ENCODE results near the gene CTF1. TPM values are rescaled to one million over a fixed set of nuclear protein-coding genes. Genes with fewer than 3 reads are reported as not detected.

Gene CTF1
- total RNA-seq, 1 experiment from 2014 or later = 1.4 TPM

DNA sequence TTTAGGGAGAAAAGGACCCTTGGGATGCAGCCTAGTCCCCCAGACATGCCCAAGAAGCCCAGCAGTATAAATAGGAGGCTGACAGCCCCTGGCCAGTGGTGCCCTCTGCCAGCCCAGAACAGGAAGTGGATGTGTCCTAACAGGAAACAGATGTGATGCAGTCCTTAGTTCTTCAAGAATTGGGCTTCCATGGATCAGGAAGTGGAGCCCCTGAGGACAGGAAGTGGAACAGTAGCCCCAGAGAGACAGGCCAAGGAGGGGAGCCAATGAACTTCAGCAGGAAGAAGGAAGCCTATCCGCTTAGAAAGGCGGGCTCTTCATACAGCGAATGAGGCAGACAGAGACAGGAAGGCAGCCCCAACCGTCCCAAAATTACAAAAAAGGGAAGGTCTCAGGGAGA is 7.2 kb downstream of the CTF1 start:
- RAD21 ChIA-PET (ENCODE audit: low non-redundant PET in 1 of 2, low total read pairs in 2 of 2, uncharacterized antibody in 2 of 2, unreplicated experiment in 2 of 2) = no interaction called here
- H3K4me1 ChIP-seq (ENCODE audit: control insufficient read depth in 1 of 2, insufficient read depth in 2 of 2, low read length in 2 of 2) = peaks cover 16 to 33% of the 10 kb centered on the region in 2 experiments; a peak in 3 of 4 replicates
- no peaks in the 10 kb centered on the region for H3K27me3 ChIP-seq (ENCODE audit: insufficient read depth, low read length)
- no peak overlapping the region for H3K9ac ChIP-seq (ENCODE audit: low read length)
- H3K27ac ChIP-seq (ENCODE audit: low read depth, low read length) = peak overlapping the region; percentile 89
- BruUV-seq (replicated peaks) = no TSS peak
- H3K36me3 ChIP-seq (ENCODE audit: control insufficient read depth in 1 of 2, insufficient read depth in 2 of 2, low read length in 2 of 2) = no peaks in the 10 kb centered on the region
- H3K9me3 ChIP-seq (ENCODE audit: control insufficient read depth in 1 of 2, insufficient read depth in 1 of 2, low read depth in 1 of 2, low read length in 2 of 2) = no peaks in the 10 kb centered on the region
- DNase-seq (ENCODE audit: low read depth, low spot score) (no peak), ATAC-seq (peak; percentile 46)
- POLR2A ChIA-PET = no interaction called here
- no peaks in the 10 kb centered on the region for H4K20me1 ChIP-seq (ENCODE audit: insufficient read depth)
- no peaks in the 10 kb centered on the region for H3K79me2 ChIP-seq (ENCODE audit: insufficient read depth, low read length)
- TF ChIP-seq, protein P1, sequence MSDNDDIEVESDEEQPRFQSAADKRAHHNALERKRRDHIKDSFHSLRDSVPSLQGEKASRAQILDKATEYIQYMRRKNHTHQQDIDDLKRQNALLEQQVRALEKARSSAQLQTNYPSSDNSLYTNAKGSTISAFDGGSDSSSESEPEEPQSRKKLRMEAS (IDR thresholded peaks at IDR 0.05) = no peak
- TF ChIP-seq EGR1 (IDR thresholded peaks at IDR 0.05; ENCODE audit: low read depth) (no peak), TCF7L2 (IDR thresholded peaks at IDR 0.05; ENCODE audit: borderline replicate concordance, extremely low read depth, insufficient read depth, insufficient read length) (no peak), POLR2AphosphoS5 (IDR thresholded peaks at IDR 0.05; ENCODE audit: low read depth, low read length) (no peak), SRF (IDR thresholded peaks at IDR 0.05; ENCODE audit: low read depth) (no peak), ELF1 (IDR thresholded peaks at IDR 0.05; ENCODE audit: borderline replicate concordance, low read depth) (no peak)
- TF ChIP-seq, protein P2, sequence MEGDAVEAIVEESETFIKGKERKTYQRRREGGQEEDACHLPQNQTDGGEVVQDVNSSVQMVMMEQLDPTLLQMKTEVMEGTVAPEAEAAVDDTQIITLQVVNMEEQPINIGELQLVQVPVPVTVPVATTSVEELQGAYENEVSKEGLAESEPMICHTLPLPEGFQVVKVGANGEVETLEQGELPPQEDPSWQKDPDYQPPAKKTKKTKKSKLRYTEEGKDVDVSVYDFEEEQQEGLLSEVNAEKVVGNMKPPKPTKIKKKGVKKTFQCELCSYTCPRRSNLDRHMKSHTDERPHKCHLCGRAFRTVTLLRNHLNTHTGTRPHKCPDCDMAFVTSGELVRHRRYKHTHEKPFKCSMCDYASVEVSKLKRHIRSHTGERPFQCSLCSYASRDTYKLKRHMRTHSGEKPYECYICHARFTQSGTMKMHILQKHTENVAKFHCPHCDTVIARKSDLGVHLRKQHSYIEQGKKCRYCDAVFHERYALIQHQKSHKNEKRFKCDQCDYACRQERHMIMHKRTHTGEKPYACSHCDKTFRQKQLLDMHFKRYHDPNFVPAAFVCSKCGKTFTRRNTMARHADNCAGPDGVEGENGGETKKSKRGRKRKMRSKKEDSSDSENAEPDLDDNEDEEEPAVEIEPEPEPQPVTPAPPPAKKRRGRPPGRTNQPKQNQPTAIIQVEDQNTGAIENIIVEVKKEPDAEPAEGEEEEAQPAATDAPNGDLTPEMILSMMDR (IDR thresholded peaks at IDR 0.05 in 2 of 3, conservative IDR thresholded peaks at IDR 0.05 in 1 of 3; ENCODE audit: borderline replicate concordance in 1 of 3, insufficient read depth in 1 of 3, low read depth in 2 of 3, low read length in 2 of 3) = no peak
- TF ChIP-seq, protein P3, sequence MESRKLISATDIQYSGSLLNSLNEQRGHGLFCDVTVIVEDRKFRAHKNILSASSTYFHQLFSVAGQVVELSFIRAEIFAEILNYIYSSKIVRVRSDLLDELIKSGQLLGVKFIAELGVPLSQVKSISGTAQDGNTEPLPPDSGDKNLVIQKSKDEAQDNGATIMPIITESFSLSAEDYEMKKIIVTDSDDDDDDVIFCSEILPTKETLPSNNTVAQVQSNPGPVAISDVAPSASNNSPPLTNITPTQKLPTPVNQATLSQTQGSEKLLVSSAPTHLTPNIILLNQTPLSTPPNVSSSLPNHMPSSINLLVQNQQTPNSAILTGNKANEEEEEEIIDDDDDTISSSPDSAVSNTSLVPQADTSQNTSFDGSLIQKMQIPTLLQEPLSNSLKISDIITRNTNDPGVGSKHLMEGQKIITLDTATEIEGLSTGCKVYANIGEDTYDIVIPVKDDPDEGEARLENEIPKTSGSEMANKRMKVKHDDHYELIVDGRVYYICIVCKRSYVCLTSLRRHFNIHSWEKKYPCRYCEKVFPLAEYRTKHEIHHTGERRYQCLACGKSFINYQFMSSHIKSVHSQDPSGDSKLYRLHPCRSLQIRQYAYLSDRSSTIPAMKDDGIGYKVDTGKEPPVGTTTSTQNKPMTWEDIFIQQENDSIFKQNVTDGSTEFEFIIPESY (IDR thresholded peaks at IDR 0.05; ENCODE audit: extremely low read depth, insufficient replicate concordance, low read length) = no peak
- no peak overlapping the region for H3K4me3 ChIP-seq (replicated peaks in 1 of 2; ENCODE audit: low read depth in 1 of 2, low read length in 2 of 2)
- CTCF ChIA-PET = interaction anchor here (1.6 kb wide), 1 partner anchor 19 kb away, joined by 4 read pairs; no protein-coding TSS in a partner anchor
- H3K9me2 ChIP-seq (ENCODE audit: insufficient read depth) = no peaks in the 10 kb centered on the region
- intact Hi-C loops (cut with micrococcal nuclease) = loop anchor here (5.0 kb wide), 1 partner anchor 61 kb away; no protein-coding TSS in a partner anchor
- peak overlapping the region; percentile 16; the same call in 1 of the 2 replicates for H3K4me2 ChIP-seq (ENCODE audit: low read length)
- H2AFZ ChIP-seq (ENCODE audit: low read depth, low read length, poor library complexity, severe bottlenecking) = no peak overlapping the region

Data from HCT116 (cell line).